OCI-LY3 (cell line): Measurements from ENCODE around the gene RRP7A.

Experiments used
- CTCF ChIP-seq: fragments of 200-600, 300-600 bp; sonication (generic); IDR thresholded peaks from 2 replicates; pipeline ENCODE4 v1.5.1; 2014; ENCODE audit warnings: antibody characterized with exemption, low read length, low read depth
- EZH2phosphoT487 ChIP-seq: fragments of 200-600 bp; shearing (Covaris generic); IDR thresholded peaks from 2 replicates; pipeline ENCODE4 v1.6.1; 2018; ENCODE audit warnings: antibody characterized with exemption, mixed run types, low read depth

GRCh38 chr22:42553475-42554361 lies 34.1 kb upstream of the RRP7A start, which contains the start of gene SERHL2:
- TF ChIP-seq CTCF, result no peak
- no peak for TF ChIP-seq EZH2phosphoT487
